ENCODE results near the gene DNA2. TPM values are rescaled to one million over a fixed set of nuclear protein-coding genes. Genes with fewer than 3 reads are reported as not detected.

DNA2 gene
- total and polyA plus RNA-seq, 2 of the 13 experiments (the other 11 are each of a cell fraction or from before 2014, with no cell fraction given): 4.8 to 27.3 TPM

DNA sequence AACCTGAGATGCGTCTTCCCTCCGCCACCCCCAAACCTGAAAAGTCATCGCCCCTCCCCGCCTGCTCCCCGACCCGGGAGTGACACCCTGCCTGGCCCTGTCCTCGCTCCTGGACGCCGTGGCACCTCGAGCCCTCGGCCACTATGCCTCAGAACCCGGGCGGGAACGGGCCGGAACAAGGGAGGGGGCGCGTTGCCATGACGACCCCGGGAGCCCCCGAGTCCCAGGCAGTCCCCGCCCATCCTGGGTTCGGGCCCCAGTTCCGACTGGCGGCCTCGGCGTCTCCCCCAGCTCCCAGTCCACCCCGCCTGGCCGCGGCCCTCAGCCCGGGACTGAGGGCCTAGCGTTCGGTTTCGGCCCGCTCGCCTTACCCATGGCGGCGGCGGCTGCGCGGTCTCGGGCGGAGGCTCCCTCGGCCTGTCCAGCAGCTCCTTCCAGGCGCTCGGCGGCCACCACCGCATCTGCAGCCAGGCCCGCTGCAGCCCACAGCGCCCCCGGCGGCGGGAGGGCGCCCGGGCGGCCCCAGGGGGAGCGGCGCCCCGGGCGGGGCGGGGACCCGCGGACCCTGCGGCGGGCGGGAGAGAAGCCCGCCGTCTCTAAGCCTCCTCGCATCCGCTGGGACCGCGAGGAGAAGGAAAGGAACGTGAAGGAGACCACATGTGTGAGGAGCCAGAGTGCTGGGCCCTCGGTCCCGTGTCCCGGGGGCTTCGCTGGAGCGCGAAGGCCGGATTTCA lies 64.8 kb downstream of the DNA2 start, which contains the start of gene RUFY2 (continued):
- TF ChIP-seq, protein P1, sequence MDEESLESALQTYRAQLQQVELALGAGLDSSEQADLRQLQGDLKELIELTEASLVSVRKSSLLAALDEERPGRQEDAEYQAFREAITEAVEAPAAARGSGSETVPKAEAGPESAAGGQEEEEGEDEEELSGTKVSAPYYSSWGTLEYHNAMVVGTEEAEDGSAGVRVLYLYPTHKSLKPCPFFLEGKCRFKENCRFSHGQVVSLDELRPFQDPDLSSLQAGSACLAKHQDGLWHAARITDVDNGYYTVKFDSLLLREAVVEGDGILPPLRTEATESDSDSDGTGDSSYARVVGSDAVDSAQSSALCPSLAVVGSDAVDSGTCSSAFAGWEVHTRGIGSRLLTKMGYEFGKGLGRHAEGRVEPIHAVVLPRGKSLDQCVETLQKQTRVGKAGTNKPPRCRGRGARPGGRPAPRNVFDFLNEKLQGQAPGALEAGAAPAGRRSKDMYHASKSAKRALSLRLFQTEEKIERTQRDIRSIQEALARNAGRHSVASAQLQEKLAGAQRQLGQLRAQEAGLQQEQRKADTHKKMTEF (CRISPR knock-in tag; IDR thresholded peaks at IDR 0.05): peak; percentile 78; the same call in 1 of the 2 replicates
- TF ChIP-seq ZNF839 (CRISPR knock-in tag; IDR thresholded peaks at IDR 0.05; ENCODE audit: borderline replicate concordance) (no peak; the same call in 1 of the 2 replicates), KLF15 (CRISPR knock-in tag; IDR thresholded peaks at IDR 0.05; ENCODE audit: borderline replicate concordance) (no peak), HES4 (CRISPR knock-in tag; IDR thresholded peaks at IDR 0.05; ENCODE audit: borderline replicate concordance) (0 out of 2 replicates have a peak, but pooled peaks have one; percentile 78), ZNF451 (CRISPR knock-in tag; IDR thresholded peaks at IDR 0.05) (peak; percentile 82), NFRKB (IDR thresholded peaks at IDR 0.05) (no peak), ZNF224 (CRISPR knock-in tag; IDR thresholded peaks at IDR 0.05) (no peak), ZNF557 (CRISPR knock-in tag; IDR thresholded peaks at IDR 0.05) (no peak), ZNF230 (CRISPR knock-in tag; IDR thresholded peaks at IDR 0.05) (peak; percentile 37; the same call in 1 of the 2 replicates), ZNF260 (CRISPR knock-in tag; IDR thresholded peaks at IDR 0.05; ENCODE audit: borderline replicate concordance, low read depth) (no peak), POLR2A (IDR thresholded peaks at IDR 0.05; ENCODE audit: insufficient read depth in 1 of 2, low read depth in 2 of 2, low read length in 2 of 2) (peak; percentile 74 to 76; a peak in 3 of 4 replicates), ZSCAN21 (CRISPR knock-in tag; IDR thresholded peaks at IDR 0.05; ENCODE audit: borderline replicate concordance) (peak; percentile 61; the same call in 1 of the 2 replicates), TEAD3 (CRISPR knock-in tag; optimal IDR thresholded peaks at IDR 0.05; ENCODE audit: borderline replicate concordance) (peak; percentile 16), TARDBP (CRISPR knock-in tag; IDR thresholded peaks at IDR 0.05) (0 out of 2 replicates have a peak, but pooled peaks have one; percentile 11)
- TF ChIP-seq, protein P2, sequence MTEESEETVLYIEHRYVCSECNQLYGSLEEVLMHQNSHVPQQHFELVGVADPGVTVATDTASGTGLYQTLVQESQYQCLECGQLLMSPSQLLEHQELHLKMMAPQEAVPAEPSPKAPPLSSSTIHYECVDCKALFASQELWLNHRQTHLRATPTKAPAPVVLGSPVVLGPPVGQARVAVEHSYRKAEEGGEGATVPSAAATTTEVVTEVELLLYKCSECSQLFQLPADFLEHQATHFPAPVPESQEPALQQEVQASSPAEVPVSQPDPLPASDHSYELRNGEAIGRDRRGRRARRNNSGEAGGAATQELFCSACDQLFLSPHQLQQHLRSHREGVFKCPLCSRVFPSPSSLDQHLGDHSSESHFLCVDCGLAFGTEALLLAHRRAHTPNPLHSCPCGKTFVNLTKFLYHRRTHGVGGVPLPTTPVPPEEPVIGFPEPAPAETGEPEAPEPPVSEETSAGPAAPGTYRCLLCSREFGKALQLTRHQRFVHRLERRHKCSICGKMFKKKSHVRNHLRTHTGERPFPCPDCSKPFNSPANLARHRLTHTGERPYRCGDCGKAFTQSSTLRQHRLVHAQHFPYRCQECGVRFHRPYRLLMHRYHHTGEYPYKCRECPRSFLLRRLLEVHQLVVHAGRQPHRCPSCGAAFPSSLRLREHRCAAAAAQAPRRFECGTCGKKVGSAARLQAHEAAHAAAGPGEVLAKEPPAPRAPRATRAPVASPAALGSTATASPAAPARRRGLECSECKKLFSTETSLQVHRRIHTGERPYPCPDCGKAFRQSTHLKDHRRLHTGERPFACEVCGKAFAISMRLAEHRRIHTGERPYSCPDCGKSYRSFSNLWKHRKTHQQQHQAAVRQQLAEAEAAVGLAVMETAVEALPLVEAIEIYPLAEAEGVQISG (CRISPR knock-in tag; IDR thresholded peaks at IDR 0.05): peak; percentile 98
- TF ChIP-seq, protein P3, sequence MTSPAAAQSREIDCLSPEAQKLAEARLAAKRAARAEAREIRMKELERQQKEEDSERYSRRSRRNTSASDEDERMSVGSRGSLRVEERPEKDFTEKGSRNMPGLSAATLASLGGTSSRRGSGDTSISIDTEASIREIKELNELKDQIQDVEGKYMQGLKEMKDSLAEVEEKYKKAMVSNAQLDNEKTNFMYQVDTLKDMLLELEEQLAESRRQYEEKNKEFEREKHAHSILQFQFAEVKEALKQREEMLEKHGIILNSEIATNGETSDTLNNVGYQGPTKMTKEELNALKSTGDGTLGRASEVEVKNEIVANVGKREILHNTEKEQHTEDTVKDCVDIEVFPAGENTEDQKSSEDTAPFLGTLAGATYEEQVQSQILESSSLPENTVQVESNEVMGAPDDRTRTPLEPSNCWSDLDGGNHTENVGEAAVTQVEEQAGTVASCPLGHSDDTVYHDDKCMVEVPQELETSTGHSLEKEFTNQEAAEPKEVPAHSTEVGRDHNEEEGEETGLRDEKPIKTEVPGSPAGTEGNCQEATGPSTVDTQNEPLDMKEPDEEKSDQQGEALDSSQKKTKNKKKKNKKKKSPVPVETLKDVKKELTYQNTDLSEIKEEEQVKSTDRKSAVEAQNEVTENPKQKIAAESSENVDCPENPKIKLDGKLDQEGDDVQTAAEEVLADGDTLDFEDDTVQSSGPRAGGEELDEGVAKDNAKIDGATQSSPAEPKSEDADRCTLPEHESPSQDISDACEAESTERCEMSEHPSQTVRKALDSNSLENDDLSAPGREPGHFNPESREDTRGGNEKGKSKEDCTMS (CRISPR knock-in tag; conservative IDR thresholded peaks at IDR 0.05): no peak
- TF ChIP-seq, protein P4, sequence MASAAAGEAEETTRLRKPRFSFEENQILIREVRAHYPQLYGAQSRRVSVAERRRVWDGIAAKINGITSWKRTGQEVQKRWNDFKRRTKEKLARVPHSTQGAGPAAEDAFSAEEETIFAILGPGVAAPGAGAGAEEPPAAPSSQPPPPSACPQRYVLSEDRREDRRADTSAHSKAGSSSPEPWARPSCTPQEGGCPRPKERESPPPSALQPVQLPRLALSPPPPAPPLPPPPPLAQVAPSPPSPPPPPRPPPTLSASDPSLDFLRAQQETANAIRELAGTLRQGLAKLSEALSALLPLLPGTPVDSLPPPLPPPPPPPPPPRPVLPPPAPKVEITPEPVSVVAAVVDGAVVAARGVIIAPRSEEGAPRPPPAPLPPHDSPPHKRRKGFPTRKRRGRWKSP (CRISPR knock-in tag; IDR thresholded peaks at IDR 0.05): peak; percentile 10; the same call in 1 of the 2 replicates
- TF ChIP-seq, protein P5, sequence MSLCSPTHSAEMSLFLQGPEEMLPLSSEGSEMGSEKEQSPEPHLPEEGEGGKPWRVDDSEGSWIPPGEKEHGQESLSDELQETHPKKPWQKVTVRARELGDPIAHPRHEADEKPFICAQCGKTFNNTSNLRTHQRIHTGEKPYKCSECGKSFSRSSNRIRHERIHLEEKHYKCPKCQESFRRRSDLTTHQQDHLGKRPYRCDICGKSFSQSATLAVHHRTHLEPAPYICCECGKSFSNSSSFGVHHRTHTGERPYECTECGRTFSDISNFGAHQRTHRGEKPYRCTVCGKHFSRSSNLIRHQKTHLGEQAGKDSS (CRISPR knock-in tag; IDR thresholded peaks at IDR 0.05; ENCODE audit: borderline replicate concordance, low read depth): 0 out of 2 replicates have a peak, but pooled peaks have one; percentile 31

Measured in HepG2 (cell line).